Right ventricle myocardium superior (tissue), 1 donor: ENCODE measurements around the gene NTNG2. TPM values are rescaled to one million over a fixed set of nuclear protein-coding genes. Genes with fewer than 3 reads are reported as not detected.
A peak's percentile ranks its signal among the peaks of the same experiment; 100 is the strongest.

Experiments used
- ATAC-seq: fragments of 200-7000 bp; cut with Tn5 transposase; one replicate; pipeline ENCODE4 v1.9.1; 2020; ENCODE audit warnings: mild to moderate bottlenecking; ENCODE audit not compliant: poor library complexity
- DNase-seq: peaks from one replicate; pipeline ENCODE4 v3.0.0-alpha.2; 2020
- intact Hi-C: fragments of 100-400 bp; cut with DNase I; formaldehyde crosslinking; loops from one replicate; pipeline ENCODE4 v1.11.2; 2022
- total RNA-seq: library from RNA; stranded (reverse); fragmentation: NEBNext Ultra II Directional; extraction: Animal tissue kit (Norgen Biotek cat#: 25700); gene quantifications from one replicate; pipeline ENCODE4 v1.2.1, GENCODE V29; 2021
- donor health status: DM: no; HTN: yes; CAD: no; lungs with severe emphysema.

Gene NTNG2
- total RNA-seq, 1 donor from 2014 or later = 1.8 TPM

DNA sequence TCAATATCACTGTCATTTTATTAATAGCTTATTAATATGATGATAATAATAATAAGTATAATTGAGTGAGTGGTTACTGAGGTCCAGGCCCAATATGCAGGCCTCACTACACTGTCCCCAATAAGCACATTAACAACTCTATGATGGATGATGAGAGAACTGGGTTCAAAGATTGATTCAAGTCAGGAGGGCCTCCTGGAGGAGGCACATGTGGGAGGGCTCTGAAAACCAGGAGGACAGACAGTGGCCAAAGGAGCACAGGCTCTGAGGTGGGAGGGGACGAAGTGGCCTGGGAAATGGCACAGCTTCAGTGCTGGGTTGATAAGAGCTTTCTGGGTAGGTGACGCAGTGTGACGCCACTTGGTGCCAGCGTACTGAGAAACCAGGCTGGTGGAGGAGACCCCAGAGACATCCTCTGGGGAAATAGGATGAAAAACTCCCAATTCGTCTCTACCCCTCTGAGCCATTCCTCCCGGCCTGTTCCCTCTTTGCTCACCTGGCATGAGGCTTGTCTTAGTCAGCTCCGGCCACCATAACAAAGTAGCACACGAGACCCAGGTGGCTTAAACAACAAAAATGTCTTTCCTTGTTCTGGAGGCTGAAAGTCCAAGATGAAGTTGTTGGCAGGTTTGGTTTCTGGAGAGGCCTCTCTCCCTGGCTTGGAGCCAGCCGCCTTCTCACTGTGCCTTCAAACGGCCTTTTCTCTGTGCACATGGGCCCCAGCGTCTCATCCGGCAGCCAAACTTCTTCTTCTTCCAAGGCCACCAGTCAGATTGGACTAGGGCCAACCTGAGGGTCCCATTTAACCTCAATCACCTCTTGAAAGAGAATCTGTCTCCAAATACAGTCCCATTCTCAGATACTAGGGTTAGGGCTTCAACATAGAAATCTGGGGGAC lies 31.6 kb downstream of the NTNG2 start:
- DNase-seq = no peak
- intact Hi-C loops = no loop called here
- ATAC-seq = no peak

DNA sequence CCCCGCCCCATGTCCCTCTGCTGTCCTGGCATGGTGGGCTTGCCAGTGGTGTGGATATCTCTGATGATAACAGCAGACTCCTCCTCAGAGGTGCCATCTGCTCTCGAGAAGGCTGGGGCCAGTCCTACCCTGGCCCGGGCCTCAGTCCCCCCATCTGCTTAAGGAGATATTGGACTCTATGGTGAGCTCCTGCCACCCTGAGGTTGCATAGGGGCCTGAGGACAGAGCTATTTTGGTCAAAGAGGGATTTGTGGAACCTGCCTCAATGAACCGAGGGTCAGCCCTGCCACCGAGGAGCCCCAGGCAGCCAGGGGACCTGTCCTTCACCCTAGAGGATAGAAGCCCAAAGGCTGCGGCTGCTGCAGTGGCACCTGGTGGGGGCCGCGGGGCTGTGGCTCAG lies 32.6 kb downstream of the NTNG2 start:
- ATAC-seq = no peak
- intact Hi-C loops = no loop called here
- no peak for DNase-seq

- ATAC-seq = no peak
- intact Hi-C loops = no loop called here
- DNase-seq = no peak
Measured at GRCh38 chr9:132197315-132197714, 35.5 kb downstream of the NTNG2 start.

DNA sequence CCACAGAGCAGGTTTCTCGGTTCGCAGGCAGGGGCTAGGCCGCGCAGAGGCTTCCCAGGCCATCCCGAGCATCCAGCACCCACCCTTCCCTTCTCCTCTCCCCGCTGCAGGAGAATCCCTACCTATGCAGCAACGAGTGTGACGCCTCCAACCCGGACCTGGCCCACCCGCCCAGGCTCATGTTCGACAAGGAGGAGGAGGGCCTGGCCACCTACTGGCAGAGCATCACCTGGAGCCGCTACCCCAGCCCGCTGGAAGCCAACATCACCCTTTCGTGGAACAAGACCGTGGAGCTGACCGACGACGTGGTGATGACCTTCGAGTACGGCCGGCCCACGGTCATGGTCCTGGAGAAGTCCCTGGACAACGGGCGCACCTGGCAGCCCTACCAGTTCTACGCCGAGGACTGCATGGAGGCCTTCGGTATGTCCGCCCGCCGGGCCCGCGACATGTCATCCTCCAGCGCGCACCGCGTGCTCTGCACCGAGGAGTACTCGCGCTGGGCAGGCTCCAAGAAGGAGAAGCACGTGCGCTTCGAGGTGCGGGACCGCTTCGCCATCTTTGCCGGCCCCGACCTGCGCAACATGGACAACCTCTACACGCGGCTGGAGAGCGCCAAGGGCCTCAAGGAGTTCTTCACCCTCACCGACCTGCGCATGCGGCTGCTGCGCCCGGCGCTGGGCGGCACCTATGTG lies 36.1 kb downstream of the NTNG2 start:
- no peak for DNase-seq
- intact Hi-C loops = no loop called here

GRCh38 chr9:132199056-132199455 lies 37.2 kb downstream of the NTNG2 start:
- ATAC-seq (no peak), DNase-seq (no peak)
- intact Hi-C loops = no loop called here

More for the DNA sequence above, 36.1 kb downstream of the NTNG2 start:
- no peak for ATAC-seq

DNA sequence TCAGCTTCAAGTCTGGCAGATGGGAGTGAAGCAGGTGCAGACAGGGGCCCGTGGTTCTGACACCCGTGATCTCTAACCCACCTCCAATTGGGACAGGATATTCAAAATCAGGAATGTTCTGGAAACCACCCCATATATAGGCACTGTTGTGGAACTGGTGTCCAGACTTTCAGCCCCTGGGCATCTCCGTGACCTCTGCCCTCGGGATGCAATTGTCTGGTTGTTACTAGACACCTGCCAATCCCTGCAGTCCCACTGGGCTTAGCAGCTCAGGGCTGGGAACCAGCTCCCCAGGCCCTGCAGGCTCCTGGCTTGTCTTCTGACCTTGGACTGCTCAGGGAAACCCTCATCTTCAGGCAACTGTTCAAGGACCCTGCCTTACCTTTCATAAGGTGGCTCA lies 38.8 kb downstream of the NTNG2 start:
- ATAC-seq (no peak), DNase-seq (no peak)
- intact Hi-C loops = no loop called here

GRCh38 chr9:132201139-132201538 lies 39.3 kb downstream of the NTNG2 start:
- DNase-seq (no peak), ATAC-seq (no peak)
- intact Hi-C loops = no loop called here

GRCh38 chr9:132201780-132202703 lies 40.2 kb downstream of the NTNG2 start:
- DNase-seq (no peak), ATAC-seq (no peak)
- intact Hi-C loops = no loop called here

- no peak for DNase-seq
- ATAC-seq = no peak
- intact Hi-C loops = no loop called here
Measured at GRCh38 chr9:132204883-132205282, 43.0 kb downstream of the NTNG2 start.

DNA sequence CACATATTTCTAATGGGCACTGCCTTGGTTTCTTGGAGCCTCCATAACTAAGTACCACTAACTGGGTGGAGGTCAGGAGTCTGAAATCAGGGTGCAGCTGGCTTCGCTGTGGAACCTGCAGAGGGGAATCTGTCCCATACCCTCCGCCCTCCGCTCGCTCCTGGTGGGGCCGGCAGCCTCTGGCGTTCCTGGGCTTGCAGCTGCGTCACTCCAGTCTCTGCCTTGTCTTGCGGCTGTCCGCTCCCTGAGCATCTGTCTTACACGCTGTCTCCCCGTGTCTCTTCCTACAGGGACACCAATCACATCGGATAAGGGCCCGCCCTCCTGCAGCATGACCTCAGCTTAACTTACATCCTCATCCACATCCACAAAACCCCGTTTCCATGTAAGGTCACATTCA lies 45.4 kb downstream of the NTNG2 start:
- intact Hi-C loops = no loop called here
- ATAC-seq = no peak
- DNase-seq = no peak

DNA sequence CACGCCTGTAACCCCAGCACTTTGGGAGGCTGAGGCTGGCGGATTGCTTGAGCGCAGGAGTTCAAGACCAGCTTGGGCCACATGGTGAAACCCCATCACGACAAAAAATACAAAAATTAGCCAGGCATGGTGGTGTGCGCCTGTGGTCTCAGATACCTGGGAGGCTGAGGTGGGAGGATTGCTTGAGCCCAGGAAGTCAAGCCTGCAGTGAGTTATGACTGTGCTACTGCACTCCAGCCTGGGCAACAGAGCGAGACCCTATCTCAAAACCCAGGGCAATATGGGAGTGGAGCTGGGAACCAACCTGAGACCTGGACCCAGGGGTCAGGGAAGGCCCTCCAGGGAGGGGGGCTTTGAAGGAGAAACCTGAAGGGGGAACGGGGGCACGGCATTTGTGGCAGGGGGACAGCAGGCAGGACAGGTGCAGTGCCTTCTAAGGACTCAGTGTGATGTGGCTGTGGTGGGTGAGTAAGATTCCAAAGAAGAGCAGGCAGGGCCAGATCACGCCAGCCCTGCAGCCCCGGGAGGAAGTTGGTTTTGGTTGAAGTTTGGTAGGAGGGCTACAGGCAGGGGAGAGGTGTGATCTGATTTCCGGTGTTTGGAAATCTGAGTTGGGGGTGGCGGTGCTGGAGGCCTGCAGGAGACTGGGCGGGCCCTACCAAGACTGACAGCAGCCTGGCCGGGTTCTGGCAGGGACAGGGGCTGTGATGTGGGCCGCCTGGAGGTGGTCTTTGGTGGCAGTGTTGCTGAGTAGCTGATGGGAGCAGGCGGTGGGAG lies 46.2 kb downstream of the NTNG2 start:
- DNase-seq = no peak
- ATAC-seq = no peak
- intact Hi-C loops = no loop called here

- intact Hi-C loops = no loop called here
- ATAC-seq (no peak), DNase-seq (no peak)
Measured at GRCh38 chr9:132209228-132209627, 47.4 kb downstream of the NTNG2 start.

DNA sequence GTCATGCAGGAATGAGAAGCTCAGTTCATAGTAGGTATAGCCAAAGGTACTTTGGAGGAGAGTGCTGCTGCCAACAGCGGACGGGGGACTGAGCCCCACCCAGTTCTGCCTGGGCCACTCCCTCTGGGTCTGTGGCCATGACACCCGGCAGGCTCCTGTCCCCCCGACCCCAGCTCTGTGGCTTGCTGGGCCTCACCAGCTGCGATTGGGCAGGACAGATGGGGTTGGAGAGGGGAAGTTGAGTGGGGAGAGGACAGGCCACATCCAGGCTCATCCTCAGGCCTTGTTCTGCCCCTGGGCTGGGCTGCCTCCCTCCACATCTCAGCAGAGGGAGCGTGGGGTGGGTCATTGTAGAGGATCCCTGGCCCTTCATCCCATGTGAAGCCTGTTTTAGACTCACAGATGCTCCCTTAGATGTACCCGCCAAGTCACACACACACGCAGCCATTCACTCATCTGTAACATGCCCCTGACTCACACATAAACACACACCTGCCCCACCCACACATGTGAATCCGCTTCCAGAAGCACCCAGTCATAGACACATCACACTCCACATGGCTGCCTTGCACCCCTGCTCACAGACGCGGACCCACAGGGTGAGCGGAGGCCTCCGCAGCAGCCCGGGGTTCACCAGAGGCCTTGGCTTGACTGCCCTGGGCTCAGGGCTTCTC lies 48.8 kb downstream of the NTNG2 start:
- ATAC-seq (no peak), DNase-seq (no peak)
- intact Hi-C loops = no loop called here

GRCh38 chr9:132211570-132211969 lies 49.7 kb downstream of the NTNG2 start:
- intact Hi-C loops = no loop called here
- DNase-seq = no peak
- ATAC-seq = no peak

DNA sequence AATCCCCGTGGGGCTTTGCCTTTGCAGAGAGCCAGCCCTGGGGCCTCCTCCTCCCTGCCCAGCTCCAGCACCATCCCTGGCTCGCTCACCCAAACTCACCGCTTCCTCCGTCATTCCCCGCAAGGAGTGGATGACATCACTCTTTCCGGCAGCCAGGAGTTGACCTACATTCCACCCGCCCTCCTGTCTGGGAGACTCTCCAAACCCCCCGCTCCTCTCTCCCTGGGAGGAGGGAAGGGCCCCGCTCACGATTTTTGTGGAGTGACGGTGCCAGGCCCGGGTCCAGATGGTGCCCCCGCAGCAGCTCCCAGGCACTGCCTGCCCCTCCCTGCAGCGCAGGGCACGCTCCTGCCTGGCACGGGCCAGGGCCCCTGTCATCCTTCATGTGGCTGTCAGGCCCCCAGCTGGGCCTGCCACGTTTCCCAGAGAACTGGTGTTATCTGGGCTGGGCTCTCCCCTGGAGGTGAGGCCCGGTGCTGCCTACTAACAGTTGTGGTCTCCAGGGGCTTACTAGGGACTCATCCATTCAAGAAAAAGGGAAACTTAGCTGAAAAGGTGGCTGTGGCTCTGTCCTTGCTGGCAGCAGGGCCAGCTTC lies 52.3 kb downstream of the NTNG2 start:
- peak; percentile 78 for DNase-seq
- ATAC-seq = peak; percentile 97
- intact Hi-C loops = no loop called here

DNA sequence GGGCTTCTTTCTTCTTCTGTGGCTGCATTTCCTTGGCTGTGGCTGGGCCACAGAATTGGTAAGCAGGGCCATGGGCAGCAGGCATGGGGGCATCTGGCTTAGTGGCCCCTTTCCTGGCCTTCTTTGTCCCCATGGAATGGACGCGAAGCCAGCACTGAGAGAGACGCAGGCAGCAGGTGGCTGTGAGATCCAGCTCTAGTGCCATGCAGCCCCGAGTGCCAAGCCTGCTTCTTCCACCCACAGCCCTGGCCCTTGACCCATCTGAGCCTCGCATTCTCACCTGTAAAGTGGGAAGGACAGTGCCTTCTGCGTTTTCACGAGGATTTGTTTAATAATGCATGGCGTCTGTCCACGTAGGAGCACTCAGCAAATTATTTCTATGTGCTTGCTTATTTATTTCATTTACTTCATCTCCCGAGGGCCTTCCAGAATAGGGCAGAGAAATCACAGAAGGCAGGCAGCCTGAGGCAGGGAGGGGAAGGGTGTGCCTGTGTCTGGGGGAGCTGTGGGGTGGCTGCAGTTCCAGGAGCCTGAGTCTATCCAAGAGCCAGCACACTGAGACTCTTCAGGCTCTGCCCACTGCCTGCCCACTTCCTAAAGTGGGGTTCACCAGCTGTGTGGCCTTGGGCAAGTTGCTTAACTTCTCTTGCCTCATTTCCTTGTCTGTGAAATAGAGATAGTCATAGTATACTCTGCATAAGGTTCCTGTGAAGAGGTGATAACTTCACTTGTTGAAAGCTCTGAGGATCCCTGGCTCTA lies 55.2 kb downstream of the NTNG2 start:
- DNase-seq = no peak
- ATAC-seq = no peak
- intact Hi-C loops = no loop called here

- DNase-seq = no peak
- intact Hi-C loops = no loop called here
- ATAC-seq = no peak
Measured at GRCh38 chr9:132218208-132218607, 56.4 kb downstream of the NTNG2 start.
